GM12878 (cell line): ENCODE results near the gene PLTP. TPM values are rescaled to one million over a fixed set of nuclear protein-coding genes. Genes with fewer than 3 reads are reported as not detected.

Experiments used
- ATAC-seq: fragments of 200-7000 bp; cut with Tn5 transposase; 3 replicates; pipeline ENCODE4 v1.9.1; 2020; ENCODE audit warnings: mild to moderate bottlenecking, moderate library complexity
- BruUV-seq: library from RNA; stranded (reverse); fragments of 400-500 nt; replicated peaks from 2 replicates; lab custom pipeline; 2021; lab: Mats Ljungman, UMichigan
- CTCF ChIA-PET: fragments of 300-600 bp; sonication (Branson Sonifier 250); formaldehyde crosslinking; extraction: SDS; loops from one replicate; lab custom pipeline; 2021; ENCODE audit warnings: inconsistent platforms; lab: Yijun Ruan, JAX
- POLR2A ChIA-PET: fragments of 350-600 bp; formaldehyde crosslinking; extraction: SDS; loops from one replicate; lab custom pipeline; 2021; ENCODE audit warnings: inconsistent platforms; lab: Charles Lee
- RAD21 ChIA-PET: fragments of 300-600 bp; sonication (Branson Sonifier 250); formaldehyde crosslinking; loops from one replicate; lab custom pipeline; 2023; ENCODE audit warnings: antibody characterized with exemption; ENCODE audit not compliant: unreplicated experiment; lab: Charles Lee
- SMC1A ChIA-PET: fragments of 300-600 bp; sonication (Branson Sonifier 250); formaldehyde crosslinking; loops from one replicate; lab custom pipeline; 2023; ENCODE audit not compliant: unreplicated experiment, uncharacterized antibody; lab: Charles Lee
- DNase-seq: peaks from one replicate; pipeline ENCODE4 v3.0.0-alpha.2; 2011; ENCODE audit warnings: low read depth, low spot score
- FAIRE-seq: peaks from 3 replicates; lab custom pipeline; 2011; peaks lifted over from hg19 to GRCh38; lab: Jason Lieb, UNC
- H2AFZ ChIP-seq: 2 replicates; pipeline ENCODE4 v1.6.0; 2011; ENCODE audit warnings: low read depth, low read length, control low read depth; ENCODE audit not compliant: control insufficient read depth
- H3K27ac ChIP-seq: 2 replicates; pipeline ENCODE4 v1.5.1; 2011; ENCODE audit warnings: control low read depth; ENCODE audit not compliant: control insufficient read depth, insufficient read depth
- H3K27me3 ChIP-seq, 2 experiments: replicated peaks in 1 of 2; 2 replicates each; pipeline versions ENCODE4 v1.6.0 to v1.6.1; 2011; ENCODE audit warnings: low read length in 1 of 2; ENCODE audit not compliant: control insufficient read depth in 2 of 2, insufficient read depth in 2 of 2
- H3K36me3 ChIP-seq, 2 experiments: 2 replicates each; pipeline ENCODE4 v1.5.1; 2011; ENCODE audit warnings: low read length in 1 of 2; ENCODE audit not compliant: control insufficient read depth in 2 of 2, insufficient read depth in 2 of 2
- H3K4me1 ChIP-seq: 2 replicates; pipeline ENCODE4 v1.6.1; 2011; ENCODE audit warnings: mild to moderate bottlenecking, low read length, moderate library complexity, mixed read lengths; ENCODE audit not compliant: control insufficient read depth, insufficient read depth
- H3K4me2 ChIP-seq: 2 replicates; pipeline ENCODE4 v1.6.0; 2011; ENCODE audit warnings: control low read depth; ENCODE audit not compliant: control insufficient read depth, insufficient read depth
- H3K4me3 ChIP-seq: fragments of 200-600 bp; sonication (generic); 2 replicates; pipeline ENCODE4 v1.5.1; 2016
- H3K79me2 ChIP-seq: 2 replicates; pipeline ENCODE4 v1.6.0; 2011; ENCODE audit warnings: low read length; ENCODE audit not compliant: control insufficient read depth, insufficient read depth
- H3K9ac ChIP-seq: 2 replicates; pipeline ENCODE4 v1.8.0; 2011; ENCODE audit warnings: low read length, control low read depth, mixed read lengths; ENCODE audit not compliant: control insufficient read depth, insufficient read depth
- H3K9me3 ChIP-seq: replicated peaks from 3 replicates; pipeline ENCODE4 v1.5.1; 2011; ENCODE audit warnings: mild to moderate bottlenecking, low read length; ENCODE audit not compliant: control insufficient read depth, insufficient read depth
- H4K20me1 ChIP-seq: 2 replicates; pipeline ENCODE4 v1.6.0; 2011; ENCODE audit not compliant: control insufficient read depth, insufficient read depth
- EGR1 ChIP-seq, 2 experiments: IDR thresholded peaks; 1 replicate in 1 of 2; 2 replicates in 1 of 2; pipeline ENCODE4 v1.6.1; 2011 to 2012; ENCODE audit warnings: low read depth in 2 of 2, low read length in 2 of 2, borderline replicate concordance in 1 of 2, mild to moderate bottlenecking in 1 of 2, moderate library complexity in 1 of 2
- ETV6 ChIP-seq, 2 experiments: fragments of 450-650 bp in 1 of 2; IDR thresholded peaks in 1 of 2; conservative IDR thresholded peaks in 1 of 2; 2 replicates each; pipeline ENCODE4 v1.6.1; 2014; ENCODE audit warnings: antibody characterized with exemption in 1 of 2, borderline replicate concordance in 1 of 2, low read depth in 1 of 2, mild to moderate bottlenecking in 1 of 2, moderate library complexity in 1 of 2
- HDGF ChIP-seq: fragments of 450-650 bp; IDR thresholded peaks from 2 replicates; pipeline ENCODE4 v1.6.1; 2016; ENCODE audit warnings: antibody characterized with exemption
- POLR2AphosphoS5 ChIP-seq: IDR thresholded peaks from 2 replicates; pipeline ENCODE4 v1.6.1; 2011; ENCODE audit warnings: mild to moderate bottlenecking, low read length, inconsistent platforms
- WGBS: methylation state at CpG from one replicate; pipeline ENCODE4 v1.1.6; 2016; ENCODE audit warnings: low lambda C conversion rate; ENCODE audit not compliant: insufficient replicate concordance, insufficient coverage; ENCODE audit errors: missing lambda C conversion rate; 5-methylcytosine and 5-hydroxymethylcytosine counted together
- in situ Hi-C: fragments of 300-500 bp; cut with MboI; formaldehyde crosslinking; loops from 9 replicates; pipeline ENCODE4 v1.14.3; 2018; ENCODE audit warnings: mixed read lengths
- intact Hi-C: fragments of 100-400 bp; cut with micrococcal nuclease; formaldehyde crosslinking; loops from one replicate; pipeline ENCODE4 v1.14.2; 2022; ENCODE audit not compliant: unreplicated experiment
- polyA plus RNA-seq, 11 experiments: library from polyadenylated mRNA; depleted of rRNA in 4 of 11; unstranded in 6 of 11; stranded (reverse) in 5 of 11; fragments of >200 nt; fragmentation: Nextera tagmentation in 4 of 11; fragmentation: Illumina TruSeq in 1 of 11; extraction: Ambion mirVana in 4 of 11; extraction: Trizol in 1 of 11; gene quantifications; 1 replicate in 1 of 11; 2 replicates in 10 of 11; pipeline versions ENCODE4 v1.2.1 to v1.2.3, GENCODE V29; 2011 to 2016; ENCODE audit warnings: inconsistent platforms in 2 of 11, missing spikeins in 2 of 11, low read depth in 1 of 11
- total RNA-seq, 4 experiments: library from RNA; depleted of rRNA in 3 of 4; stranded (reverse); fragments of >200 nt in 3 of 4; fragmentation: Illumina TruSeq in 1 of 4; extraction: Trizol in 1 of 4; gene quantifications; 2 replicates each; pipeline versions ENCODE4 v1.2.1 to v1.2.3, GENCODE V29; 2013 to 2021

The PLTP gene
- total and polyA plus RNA-seq, 10 of the 15 experiments (the other 5 are each of a cell fraction or from before 2014, with no cell fraction given), result 1.6 to 17.0 (median 7.6) TPM

GRCh38 chr20:45850238-45850637, 61.7 kb downstream of the PLTP start:
- intact Hi-C loops, result no loop called here
- Histone ChIP-seq H3K27me3 (no peaks in the 10 kb centered on the region), H2AFZ (no peak overlapping the region), H3K79me2 (peaks cover 3% of the 10 kb centered on the region)
- DNase-seq, result no peak
- TF ChIP-seq ETV6 (conservative IDR thresholded peaks at IDR 0.05 in 1 of 2, IDR thresholded peaks at IDR 0.05 in 1 of 2; ENCODE audit: borderline replicate concordance in 1 of 2, low read depth in 1 of 2), result no peak
- TF ChIP-seq EGR1 (IDR thresholded peaks at IDR 0.05; ENCODE audit: borderline replicate concordance in 1 of 2, low read depth in 2 of 2, low read length in 2 of 2), result no peak
- no peak for TF ChIP-seq HDGF
- TF ChIP-seq, all 136 proteins: peak for 0
- CTCF ChIA-PET, result interaction anchor here (1.7 kb wide), 1 partner anchor 51 kb away, joined by 6 read pairs; no protein-coding TSS in a partner anchor
- POLR2A ChIA-PET, result no interaction called here
- SMC1A ChIA-PET, result interaction anchor here (1.3 to 1.6 kb wide), 3 partner anchors 9 to 52 kb away, joined by 3 to 4 read pairs (median 3); no protein-coding TSS in a partner anchor
- BruUV-seq, result no TSS peak
- RAD21 ChIA-PET, result no interaction called here
- ATAC-seq (no peak), FAIRE-seq (no peak)
- Histone ChIP-seq H4K20me1 (no peaks in the 10 kb centered on the region), H3K9ac (no peak overlapping the region), H3K4me2 (no peak overlapping the region), H3K36me3 (no peaks in the 10 kb centered on the region), H3K9me3 (no peaks in the 10 kb centered on the region), H3K4me3 (no peak overlapping the region), H3K4me1 (no peaks in the 10 kb centered on the region), H3K27ac (no peak overlapping the region)
- WGBS, result 100% methylated on average over 2 of the region's 2 CpGs
- in situ Hi-C loops, result no loop called here

- BruUV-seq, result no TSS peak
- in situ Hi-C loops (no loop called here), intact Hi-C loops (no loop called here)
- no peak overlapping the region for H3K27ac ChIP-seq
- no peaks in the 10 kb centered on the region; a peak in 1 of 4 replicates for H3K36me3 ChIP-seq
- H3K4me2 ChIP-seq, result no peak overlapping the region
- POLR2A ChIA-PET, result no interaction called here
- no peak for TF ChIP-seq POLR2AphosphoS5
- TF ChIP-seq, all 136 proteins: peak for 0
- Histone ChIP-seq H3K4me1 (no peaks in the 10 kb centered on the region), H3K9me3 (no peaks in the 10 kb centered on the region), H3K4me3 (no peak overlapping the region), H2AFZ (no peak overlapping the region), H4K20me1 (no peaks in the 10 kb centered on the region), H3K79me2 (no peaks in the 10 kb centered on the region), H3K27me3 (no peaks in the 10 kb centered on the region), H3K9ac (no peak overlapping the region)
- ChIA-PET SMC1A (interaction anchor here (1.6 kb wide), 1 partner anchor 8 kb away, joined by 4 read pairs; no protein-coding TSS in a partner anchor), RAD21 (no interaction called here), CTCF (no interaction called here)
- ATAC-seq, result no peak
- no peak for DNase-seq
- WGBS, result 96% methylated on average over 8 of the region's 8 CpGs
- no peak for FAIRE-seq
These were observed 62.9 kb downstream of the PLTP start for GRCh38 chr20:45848969-45849582.

Other genes with a start within 250 kb of the PLTP start
Only the 7 nearest of the 21 such genes appear.
- gene ACOT8, start 54.8 kb downstream of the PLTP start, total RNA-seq (2014; rRNA removed), result 45.0 and 47.9 TPM in 2 replicates
- gene ACOT8, start 54.8 kb downstream of the PLTP start, total RNA-seq (2014; rRNA removed; fragmentation: Illumina TruSeq; extraction: Trizol), result 15.2 and 16.5 TPM in 2 replicates
- gene ACOT8, start 54.8 kb downstream of the PLTP start, total RNA-seq (2021), result 24.9 and 27.3 TPM in 2 replicates
- gene ACOT8, start 54.8 kb downstream of the PLTP start, polyA plus RNA-seq (2011; rRNA removed), result 22.9 and 39.3 TPM in 2 replicates
- gene ACOT8, start 54.8 kb downstream of the PLTP start, polyA plus RNA-seq (2014; fragmentation: Illumina TruSeq; extraction: Trizol), result 9.5 and 15.9 TPM in 2 replicates
- gene ACOT8, start 54.8 kb downstream of the PLTP start, polyA plus RNA-seq (2014; fragmentation: Nextera tagmentation; extraction: Ambion mirVana), result 10 to 100 TPM in 1 of 2 experiments, 1 to 10 TPM in 1; 5.1 to 10.1 TPM
- 42.0 and 45.3 TPM in 2 replicates for gene ACOT8, start 54.8 kb downstream of the PLTP start, polyA plus RNA-seq (2014; rRNA removed)
- gene ACOT8, start 54.8 kb downstream of the PLTP start, polyA plus RNA-seq (2016; fragmentation: Nextera tagmentation; extraction: Ambion mirVana), result 10 to 100 TPM; 36.3 to 47.5 TPM
- 4.6 and 5.7 TPM in 2 replicates for gene ZSWIM3, start 54.5 kb downstream of the PLTP start, total RNA-seq (2014; rRNA removed)
- 4.3 and 4.9 TPM in 2 replicates for gene ZSWIM3, start 54.5 kb downstream of the PLTP start, total RNA-seq (2014; rRNA removed; fragmentation: Illumina TruSeq; extraction: Trizol)
- gene ZSWIM3, start 54.5 kb downstream of the PLTP start, total RNA-seq (2021), result 4.1 and 4.5 TPM in 2 replicates
- 4.3 and 5.1 TPM in 2 replicates for gene ZSWIM3, start 54.5 kb downstream of the PLTP start, polyA plus RNA-seq (2011; rRNA removed)
- 3.2 and 4.7 TPM in 2 replicates for gene ZSWIM3, start 54.5 kb downstream of the PLTP start, polyA plus RNA-seq (2014; fragmentation: Illumina TruSeq; extraction: Trizol)
- 1 to 10 TPM; 1.6 to 2.0 TPM for gene ZSWIM3, start 54.5 kb downstream of the PLTP start, polyA plus RNA-seq (2014; fragmentation: Nextera tagmentation; extraction: Ambion mirVana)
- gene ZSWIM3, start 54.5 kb downstream of the PLTP start, polyA plus RNA-seq (2014; rRNA removed), result 4.1 and 4.6 TPM in 2 replicates
- 1 to 10 TPM; 3.5 to 3.6 TPM for gene ZSWIM3, start 54.5 kb downstream of the PLTP start, polyA plus RNA-seq (2016; fragmentation: Nextera tagmentation; extraction: Ambion mirVana)
- 14.2 and 16.0 TPM in 2 replicates for gene ZSWIM1, start 30.9 kb downstream of the PLTP start, total RNA-seq (2014; rRNA removed)
- 7.1 and 7.7 TPM in 2 replicates for gene ZSWIM1, start 30.9 kb downstream of the PLTP start, total RNA-seq (2014; rRNA removed; fragmentation: Illumina TruSeq; extraction: Trizol)
- 9.9 and 10.6 TPM in 2 replicates for gene ZSWIM1, start 30.9 kb downstream of the PLTP start, total RNA-seq (2021)
- 4.2 and 7.7 TPM in 2 replicates for gene ZSWIM1, start 30.9 kb downstream of the PLTP start, polyA plus RNA-seq (2011; rRNA removed)
- gene ZSWIM1, start 30.9 kb downstream of the PLTP start, polyA plus RNA-seq (2014; fragmentation: Illumina TruSeq; extraction: Trizol), result 6.8 and 10.5 TPM in 2 replicates
- gene ZSWIM1, start 30.9 kb downstream of the PLTP start, polyA plus RNA-seq (2014; fragmentation: Nextera tagmentation; extraction: Ambion mirVana), result 1 to 10 TPM; 2.4 to 2.5 TPM
- 9.4 and 10.1 TPM in 2 replicates for gene ZSWIM1, start 30.9 kb downstream of the PLTP start, polyA plus RNA-seq (2014; rRNA removed)
- 1 to 10 TPM; 9.7 to 9.9 TPM for gene ZSWIM1, start 30.9 kb downstream of the PLTP start, polyA plus RNA-seq (2016; fragmentation: Nextera tagmentation; extraction: Ambion mirVana)
- gene SPATA25, start 24.5 kb downstream of the PLTP start, total RNA-seq (2014; rRNA removed), result 2.9 TPM in 2 replicates
- gene SPATA25, start 24.5 kb downstream of the PLTP start, total RNA-seq (2014; rRNA removed; fragmentation: Illumina TruSeq; extraction: Trizol), result 1.3 and 1.5 TPM in 2 replicates
- 1.0 and 2.4 TPM in 2 replicates for gene SPATA25, start 24.5 kb downstream of the PLTP start, total RNA-seq (2021)
- 0.16 and 0.34 TPM in 2 replicates for gene SPATA25, start 24.5 kb downstream of the PLTP start, polyA plus RNA-seq (2011; rRNA removed)
- gene SPATA25, start 24.5 kb downstream of the PLTP start, polyA plus RNA-seq (2014; fragmentation: Illumina TruSeq; extraction: Trizol), result 0.47 and 0.62 TPM in 2 replicates
- gene SPATA25, start 24.5 kb downstream of the PLTP start, polyA plus RNA-seq (2014; fragmentation: Nextera tagmentation; extraction: Ambion mirVana), result not detected
- 2.4 and 3.4 TPM in 2 replicates for gene SPATA25, start 24.5 kb downstream of the PLTP start, polyA plus RNA-seq (2014; rRNA removed)
- under 1 TPM in 1 of 2 experiments, not detected in 1; 0.28 TPM for gene SPATA25, start 24.5 kb downstream of the PLTP start, polyA plus RNA-seq (2016; fragmentation: Nextera tagmentation; extraction: Ambion mirVana)
- 5.8 and 7.0 TPM in 2 replicates for gene NEURL2, start 20.9 kb downstream of the PLTP start, total RNA-seq (2014; rRNA removed)
- gene NEURL2, start 20.9 kb downstream of the PLTP start, total RNA-seq (2014; rRNA removed; fragmentation: Illumina TruSeq; extraction: Trizol), result 1.2 TPM in 2 replicates
- 4.7 and 5.7 TPM in 2 replicates for gene NEURL2, start 20.9 kb downstream of the PLTP start, total RNA-seq (2021)
- gene NEURL2, start 20.9 kb downstream of the PLTP start, polyA plus RNA-seq (2011; rRNA removed), result 0.42 and 0.53 TPM in 2 replicates
- 1.0 TPM in 1 of 2 replicates, not detected in the other for gene NEURL2, start 20.9 kb downstream of the PLTP start, polyA plus RNA-seq (2014; fragmentation: Illumina TruSeq; extraction: Trizol)
- gene NEURL2, start 20.9 kb downstream of the PLTP start, polyA plus RNA-seq (2014; fragmentation: Nextera tagmentation; extraction: Ambion mirVana), result 1 to 10 TPM in 1 of 2 experiments, under 1 TPM in 1; 0.97 to 1.8 TPM
- gene NEURL2, start 20.9 kb downstream of the PLTP start, polyA plus RNA-seq (2014; rRNA removed), result 6.5 and 6.9 TPM in 2 replicates
- gene NEURL2, start 20.9 kb downstream of the PLTP start, polyA plus RNA-seq (2016; fragmentation: Nextera tagmentation; extraction: Ambion mirVana), result 1 to 10 TPM; 3.7 to 4.1 TPM
- gene CTSA, start 20.8 kb downstream of the PLTP start, total RNA-seq (2014; rRNA removed), result 21.6 and 29.1 TPM in 2 replicates
- gene CTSA, start 20.8 kb downstream of the PLTP start, total RNA-seq (2014; rRNA removed; fragmentation: Illumina TruSeq; extraction: Trizol), result 19.5 and 21.7 TPM in 2 replicates
- 41.5 and 42.1 TPM in 2 replicates for gene CTSA, start 20.8 kb downstream of the PLTP start, total RNA-seq (2021)
- 16.3 and 30.3 TPM in 2 replicates for gene CTSA, start 20.8 kb downstream of the PLTP start, polyA plus RNA-seq (2011; rRNA removed)
- 37.9 and 47.1 TPM in 2 replicates for gene CTSA, start 20.8 kb downstream of the PLTP start, polyA plus RNA-seq (2014; fragmentation: Illumina TruSeq; extraction: Trizol)
- 1 to 10 TPM; 7.1 to 8.6 TPM for gene CTSA, start 20.8 kb downstream of the PLTP start, polyA plus RNA-seq (2014; fragmentation: Nextera tagmentation; extraction: Ambion mirVana)
- gene CTSA, start 20.8 kb downstream of the PLTP start, polyA plus RNA-seq (2014; rRNA removed), result 42.2 and 44.1 TPM in 2 replicates
- gene CTSA, start 20.8 kb downstream of the PLTP start, polyA plus RNA-seq (2016; fragmentation: Nextera tagmentation; extraction: Ambion mirVana), result 10 to 100 TPM; 61.0 to 67.0 TPM
- gene PCIF1, start 22.5 kb upstream of the PLTP start, total RNA-seq (2014; rRNA removed), result 13.8 and 14.3 TPM in 2 replicates
- 7.7 and 9.9 TPM in 2 replicates for gene PCIF1, start 22.5 kb upstream of the PLTP start, total RNA-seq (2014; rRNA removed; fragmentation: Illumina TruSeq; extraction: Trizol)
- gene PCIF1, start 22.5 kb upstream of the PLTP start, total RNA-seq (2021), result 29.2 and 29.9 TPM in 2 replicates
- gene PCIF1, start 22.5 kb upstream of the PLTP start, polyA plus RNA-seq (2011; rRNA removed), result 9.6 and 13.3 TPM in 2 replicates
- gene PCIF1, start 22.5 kb upstream of the PLTP start, polyA plus RNA-seq (2014; fragmentation: Illumina TruSeq; extraction: Trizol), result 13.4 and 23.4 TPM in 2 replicates
- 10 to 100 TPM in 1 of 2 experiments, 1 to 10 TPM in 1; 8.4 to 10.1 TPM for gene PCIF1, start 22.5 kb upstream of the PLTP start, polyA plus RNA-seq (2014; fragmentation: Nextera tagmentation; extraction: Ambion mirVana)
- gene PCIF1, start 22.5 kb upstream of the PLTP start, polyA plus RNA-seq (2014; rRNA removed), result 21.4 and 22.5 TPM in 2 replicates
- gene PCIF1, start 22.5 kb upstream of the PLTP start, polyA plus RNA-seq (2016; fragmentation: Nextera tagmentation; extraction: Ambion mirVana), result 10 to 100 TPM; 32.7 to 32.9 TPM